HCT116 (cell line): Measurements from ENCODE around the gene RELL1. TPM values are rescaled to one million over a fixed set of nuclear protein-coding genes. Genes with fewer than 3 reads are reported as not detected.

Experiments used
- ATAC-seq: fragments of 200-7000 bp; cut with Tn5 transposase; 2 replicates; pipeline ENCODE4 v1.9.1; 2020; ENCODE audit warnings: mild to moderate bottlenecking, moderate library complexity
- BruUV-seq: library from RNA; stranded (reverse); fragments of 400-500 nt; replicated peaks from 2 replicates; lab custom pipeline; 2021; lab: Mats Ljungman, UMichigan
- CTCF ChIA-PET: fragments of 300-600 bp; sonication (Branson Sonifier 250); formaldehyde crosslinking; loops from one replicate; lab custom pipeline; 2021; ENCODE audit warnings: antibody characterized with exemption; lab: Charles Lee
- POLR2A ChIA-PET: fragments of 300-600, 350-600 bp; sonication (Branson Sonifier 250); formaldehyde crosslinking; loops from one replicate; lab custom pipeline; 2021; ENCODE audit warnings: antibody characterized with exemption; lab: Charles Lee
- RAD21 ChIA-PET, 2 experiments: fragments of 300-600 bp; sonication (Branson Sonifier 250); formaldehyde crosslinking; loops; one replicate each; lab custom pipeline; 2023; ENCODE audit warnings: low total read pairs in 2 of 2; ENCODE audit not compliant: uncharacterized antibody in 2 of 2, unreplicated experiment in 2 of 2, low non-redundant PET in 1 of 2; lab: Charles Lee
- DNase-seq: peaks from one replicate; pipeline ENCODE4 v3.0.0-alpha.2; 2010; ENCODE audit warnings: low read depth, low spot score
- H2AFZ ChIP-seq: fragments of 200-600 bp; shearing (Covaris generic), sonication (generic); 2 replicates; pipeline ENCODE4 v1.6.1; 2017; ENCODE audit warnings: low read depth, mixed run types, mixed read lengths, antibody characterized with exemption, low read length; ENCODE audit not compliant: poor library complexity, severe bottlenecking
- H3K27ac ChIP-seq: 2 replicates; pipeline ENCODE4 v1.5.1; 2012; ENCODE audit warnings: low read depth, low read length
- H3K27me3 ChIP-seq: fragments of 200-600 bp; sonication (generic); 2 replicates; pipeline ENCODE4 v1.6.1; 2016; ENCODE audit warnings: mixed run types, low read length, mixed read lengths; ENCODE audit not compliant: insufficient read depth
- H3K36me3 ChIP-seq, 2 experiments: fragments of 200-500 bp in 1 of 2; fragments of 200-600 bp in 1 of 2; sonication (Bioruptor generic) in 1 of 2; sonication (generic) in 1 of 2; 2 replicates each; pipeline versions ENCODE4 v1.5.1 to v1.6.1; 2014 to 2016; ENCODE audit warnings: low read length in 2 of 2, inconsistent platforms in 1 of 2, mixed read lengths in 1 of 2, mixed run types in 1 of 2; ENCODE audit not compliant: insufficient read depth in 2 of 2, control insufficient read depth in 1 of 2
- H3K4me1 ChIP-seq, 2 experiments: fragments of 200-600 bp in 1 of 2; sonication (generic) in 1 of 2; 2 replicates each; pipeline versions ENCODE4 v1.5.1 to v1.6.1; 2012 to 2017; ENCODE audit warnings: low read length in 2 of 2, inconsistent platforms in 1 of 2, mild to moderate bottlenecking in 1 of 2, mixed read lengths in 1 of 2, mixed run types in 1 of 2, moderate library complexity in 1 of 2; ENCODE audit not compliant: insufficient read depth in 2 of 2, control insufficient read depth in 1 of 2
- H3K4me2 ChIP-seq: fragments of 200-600 bp; sonication (generic); 2 replicates; pipeline ENCODE4 v1.6.1; 2017; ENCODE audit warnings: mixed run types, low read length, mixed read lengths
- H3K4me3 ChIP-seq, 2 experiments: fragments of 200-600 bp in 1 of 2; sonication (generic) in 1 of 2; replicated peaks in 1 of 2; 2 replicates each; pipeline ENCODE4 v1.5.1; 2011 to 2016; ENCODE audit warnings: low read length in 2 of 2, control low read depth in 1 of 2, low read depth in 1 of 2, mild to moderate bottlenecking in 1 of 2, mixed read lengths in 1 of 2, mixed run types in 1 of 2
- H3K79me2 ChIP-seq: fragments of 200-600 bp; sonication (generic); 2 replicates; pipeline ENCODE4 v1.6.1; 2017; ENCODE audit warnings: mild to moderate bottlenecking, mixed run types, low read length, moderate library complexity, mixed read lengths; ENCODE audit not compliant: insufficient read depth
- H3K9ac ChIP-seq: fragments of 200-600 bp; sonication (generic); 2 replicates; pipeline ENCODE4 v1.6.1; 2016; ENCODE audit warnings: low read length, mixed read lengths
- H3K9me2 ChIP-seq: fragments of 200-600 bp; sonication (generic), shearing (Covaris generic); 2 replicates; pipeline ENCODE4 v1.6.1; 2017; ENCODE audit warnings: mixed run types, mild to moderate bottlenecking, moderate library complexity; ENCODE audit not compliant: insufficient read depth
- H3K9me3 ChIP-seq, 2 experiments: fragments of 200-500 bp in 1 of 2; fragments of 200-600 bp in 1 of 2; sonication (Bioruptor generic) in 1 of 2; sonication (generic) in 1 of 2; 2 replicates each; pipeline ENCODE4 v1.6.1; 2014 to 2017; ENCODE audit warnings: low read length in 2 of 2, mixed read lengths in 2 of 2, inconsistent platforms in 1 of 2, low read depth in 1 of 2, mild to moderate bottlenecking in 1 of 2, mixed run types in 1 of 2, moderate library complexity in 1 of 2; ENCODE audit not compliant: control insufficient read depth in 1 of 2, insufficient read depth in 1 of 2
- H4K20me1 ChIP-seq: fragments of 200-600 bp; sonication (generic), shearing (Covaris generic); 2 replicates; pipeline ENCODE4 v1.6.1; 2017; ENCODE audit warnings: mixed run types, mild to moderate bottlenecking, moderate library complexity; ENCODE audit not compliant: insufficient read depth
- JUND ChIP-seq: IDR thresholded peaks from 2 replicates; pipeline ENCODE4 v1.6.1; 2012
- RAD21 ChIP-seq: IDR thresholded peaks from 2 replicates; pipeline ENCODE4 v1.6.1; 2012; ENCODE audit warnings: low read depth, mild to moderate bottlenecking
- SRF ChIP-seq: IDR thresholded peaks from 2 replicates; pipeline ENCODE4 v1.6.1; 2012; ENCODE audit warnings: low read depth
- ZFX ChIP-seq: fragments of 450-650 bp; IDR thresholded peaks from 2 replicates; pipeline ENCODE4 v1.6.1; 2017
- ZNF274 ChIP-seq: fragments of 200-500 bp; sonication (Bioruptor generic); IDR thresholded peaks from 2 replicates; pipeline ENCODE4 v1.6.1; 2014; ENCODE audit warnings: mild to moderate bottlenecking, low read depth, low read length, inconsistent platforms
- intact Hi-C: fragments of 100-400 bp; cut with micrococcal nuclease; formaldehyde crosslinking; loops from 2 replicates; pipeline ENCODE4 v1.10.0; 2022
- total RNA-seq: library from RNA; stranded (reverse); gene quantifications from one replicate; pipeline ENCODE4 v1.2.1, GENCODE V29; 2021; ENCODE audit not compliant: unreplicated experiment
- TF ChIP-seq, protein P1 (sequence below): IDR thresholded peaks from 2 replicates; pipeline ENCODE4 v1.6.1; 2012; ENCODE audit warnings: low read depth

The RELL1 gene
- total RNA-seq, 1 experiment from 2014 or later = 30.2 TPM

DNA sequence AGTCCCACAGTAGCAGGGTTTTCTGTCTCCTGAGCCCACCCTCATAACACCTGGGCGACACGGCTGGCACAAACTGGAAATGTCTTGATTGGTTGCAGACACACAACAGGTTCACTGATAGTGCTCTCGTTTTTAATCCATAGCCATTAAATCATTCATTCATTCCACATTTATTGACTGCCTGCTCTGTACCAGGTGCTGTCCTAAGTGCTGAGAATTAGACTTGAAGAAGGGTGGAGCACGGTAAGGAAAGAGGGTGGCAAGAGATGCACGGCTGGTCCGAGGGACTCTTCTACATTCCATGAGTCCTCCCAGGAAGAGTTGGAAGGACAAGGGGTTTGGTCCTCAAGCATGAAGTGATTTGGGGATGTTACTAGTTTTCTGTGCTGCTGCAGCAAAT is 100.0 kb downstream of the RELL1 start:
- TF ChIP-seq SRF = no peak
- TF ChIP-seq, protein P1, sequence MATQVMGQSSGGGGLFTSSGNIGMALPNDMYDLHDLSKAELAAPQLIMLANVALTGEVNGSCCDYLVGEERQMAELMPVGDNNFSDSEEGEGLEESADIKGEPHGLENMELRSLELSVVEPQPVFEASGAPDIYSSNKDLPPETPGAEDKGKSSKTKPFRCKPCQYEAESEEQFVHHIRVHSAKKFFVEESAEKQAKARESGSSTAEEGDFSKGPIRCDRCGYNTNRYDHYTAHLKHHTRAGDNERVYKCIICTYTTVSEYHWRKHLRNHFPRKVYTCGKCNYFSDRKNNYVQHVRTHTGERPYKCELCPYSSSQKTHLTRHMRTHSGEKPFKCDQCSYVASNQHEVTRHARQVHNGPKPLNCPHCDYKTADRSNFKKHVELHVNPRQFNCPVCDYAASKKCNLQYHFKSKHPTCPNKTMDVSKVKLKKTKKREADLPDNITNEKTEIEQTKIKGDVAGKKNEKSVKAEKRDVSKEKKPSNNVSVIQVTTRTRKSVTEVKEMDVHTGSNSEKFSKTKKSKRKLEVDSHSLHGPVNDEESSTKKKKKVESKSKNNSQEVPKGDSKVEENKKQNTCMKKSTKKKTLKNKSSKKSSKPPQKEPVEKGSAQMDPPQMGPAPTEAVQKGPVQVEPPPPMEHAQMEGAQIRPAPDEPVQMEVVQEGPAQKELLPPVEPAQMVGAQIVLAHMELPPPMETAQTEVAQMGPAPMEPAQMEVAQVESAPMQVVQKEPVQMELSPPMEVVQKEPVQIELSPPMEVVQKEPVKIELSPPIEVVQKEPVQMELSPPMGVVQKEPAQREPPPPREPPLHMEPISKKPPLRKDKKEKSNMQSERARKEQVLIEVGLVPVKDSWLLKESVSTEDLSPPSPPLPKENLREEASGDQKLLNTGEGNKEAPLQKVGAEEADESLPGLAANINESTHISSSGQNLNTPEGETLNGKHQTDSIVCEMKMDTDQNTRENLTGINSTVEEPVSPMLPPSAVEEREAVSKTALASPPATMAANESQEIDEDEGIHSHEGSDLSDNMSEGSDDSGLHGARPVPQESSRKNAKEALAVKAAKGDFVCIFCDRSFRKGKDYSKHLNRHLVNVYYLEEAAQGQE = peak; percentile 10; the same call in 1 of the 2 replicates
- ATAC-seq = no peak

DNA sequence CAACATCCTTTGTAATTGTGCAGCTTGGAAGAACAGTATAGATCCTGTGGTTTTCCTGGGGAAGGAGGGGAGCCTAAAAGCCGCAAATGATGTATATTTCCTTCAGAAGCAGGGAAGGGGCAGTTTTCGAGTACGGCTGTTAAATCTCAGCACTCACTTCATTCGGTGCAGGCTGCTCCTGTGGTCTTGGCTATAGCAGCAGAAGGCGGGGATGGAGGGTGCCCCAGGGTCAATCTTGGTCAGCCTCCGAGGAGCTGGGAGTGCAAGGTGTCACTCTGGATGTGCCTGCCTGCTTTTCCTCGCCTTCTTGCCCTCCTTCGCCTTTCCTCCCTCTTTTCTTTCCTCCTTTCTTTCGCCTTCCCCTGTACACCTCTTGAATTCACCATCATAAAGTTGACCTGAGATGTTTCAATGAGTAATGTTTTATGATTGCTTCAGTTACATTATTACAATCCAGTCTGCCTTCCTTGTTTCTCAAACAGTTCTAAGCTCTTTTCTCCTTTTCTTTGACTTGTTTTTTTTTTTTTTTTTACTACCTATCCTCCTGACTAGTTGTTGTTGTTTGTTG is 101.6 kb downstream of the RELL1 start:
- RAD21 ChIA-PET = no interaction called here
- H3K36me3 ChIP-seq = no peaks in the 10 kb centered on the region
- no peaks in the 10 kb centered on the region for H3K9me3 ChIP-seq
- H4K20me1 ChIP-seq = no peaks in the 10 kb centered on the region
- H3K4me3 ChIP-seq = no peak overlapping the region
- no peaks in the 10 kb centered on the region for H3K79me2 ChIP-seq
- H3K4me2 ChIP-seq = no peak overlapping the region
- no peak overlapping the region for H3K27ac ChIP-seq
- no peak for DNase-seq
- CTCF ChIA-PET = interaction anchor here (1.3 kb wide), 1 partner anchor 18 kb away, joined by 4 read pairs; no protein-coding TSS in a partner anchor
- no peak overlapping the region for H3K9ac ChIP-seq
- no peaks in the 10 kb centered on the region for H3K4me1 ChIP-seq
- TF ChIP-seq RAD21 (no peak), JUND (no peak), ZNF274 (no peak), SRF (no peak), ZFX (no peak)
- H3K27me3 ChIP-seq = no peaks in the 10 kb centered on the region
- BruUV-seq = no TSS peak
- POLR2A ChIA-PET = interaction anchor here (0.7 kb wide), 1 partner anchor 364 kb away, joined by 7 read pairs; no protein-coding TSS in a partner anchor
- H3K9me2 ChIP-seq = no peaks in the 10 kb centered on the region
- no peak overlapping the region for H2AFZ ChIP-seq
- intact Hi-C loops = no loop called here
- ATAC-seq = no peak

More for the DNA sequence above, 100.0 kb downstream of the RELL1 start:
- Histone ChIP-seq H3K9ac (no peak overlapping the region), H3K9me3 (no peaks in the 10 kb centered on the region), H3K4me2 (no peak overlapping the region), H3K4me3 (no peak overlapping the region), H3K79me2 (no peaks in the 10 kb centered on the region), H3K4me1 (no peaks in the 10 kb centered on the region), H4K20me1 (no peaks in the 10 kb centered on the region), H3K27me3 (no peaks in the 10 kb centered on the region), H2AFZ (no peak overlapping the region), H3K36me3 (no peaks in the 10 kb centered on the region), H3K27ac (no peak overlapping the region), H3K9me2 (no peaks in the 10 kb centered on the region)
- ChIA-PET CTCF (no interaction called here), POLR2A (no interaction called here), RAD21 (no interaction called here)
- no peak for DNase-seq
- intact Hi-C loops = no loop called here
- no TSS peak for BruUV-seq
